HUES6 (cell line): ENCODE measurements around the gene LANCL1.

Experiments
- H3K27ac ChIP-seq: 2 replicates; pipeline ENCODE4 v1.7.0; 2013; ENCODE audit warnings: low read depth, mild to moderate bottlenecking, low read length, inconsistent platforms
- H3K27me3 ChIP-seq: 2 replicates; pipeline ENCODE4 v1.6.1; 2013; ENCODE audit warnings: low read length; ENCODE audit not compliant: control insufficient read depth, insufficient read depth
- H3K36me3 ChIP-seq: 2 replicates; pipeline ENCODE4 v1.6.1; 2013; ENCODE audit warnings: low read length; ENCODE audit not compliant: control insufficient read depth, insufficient read depth
- H3K4me1 ChIP-seq: 2 replicates; pipeline ENCODE4 v1.6.1; 2013; ENCODE audit warnings: low read length; ENCODE audit not compliant: control insufficient read depth, insufficient read depth
- H3K4me3 ChIP-seq: 2 replicates; pipeline ENCODE4 v1.5.1; 2013; ENCODE audit warnings: low read depth, low read length
- H3K9ac ChIP-seq: one replicate; pipeline ENCODE4 v1.6.1; 2013; ENCODE audit warnings: mild to moderate bottlenecking, low read length
- H3K9me3 ChIP-seq: 2 replicates; pipeline ENCODE4 v1.6.1; 2013; ENCODE audit warnings: low read depth, low read length; ENCODE audit not compliant: control insufficient read depth, insufficient read depth

LANCL1 gene

GRCh38 chr2:210389856-210390255 lies 86.7 kb downstream of the LANCL1 start:
- Histone ChIP-seq H3K36me3 (no peaks in the 10 kb centered on the region), H3K9ac (no peak overlapping the region), H3K9me3 (no peaks in the 10 kb centered on the region), H3K27me3 (no peaks in the 10 kb centered on the region), H3K27ac (no peak overlapping the region), H3K4me1 (no peaks in the 10 kb centered on the region), H3K4me3 (no peak overlapping the region)

DNA sequence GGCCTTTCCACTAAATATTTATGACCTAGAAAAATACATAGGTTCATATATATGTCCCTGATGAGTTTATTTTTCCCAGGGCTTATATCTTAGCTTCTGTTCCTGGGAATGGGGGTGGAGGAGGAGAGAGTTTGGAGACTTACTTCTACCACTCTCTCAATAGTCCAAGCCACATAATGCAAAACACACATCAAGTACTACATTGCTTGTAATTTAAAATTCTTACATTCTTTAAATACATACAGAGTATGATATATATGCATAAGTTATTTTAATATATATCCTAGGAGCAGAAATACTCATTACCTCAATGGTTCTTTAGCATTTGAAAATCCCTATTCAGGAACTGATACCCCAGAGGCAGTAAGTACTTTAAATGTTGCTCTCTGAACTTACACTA lies 88.4 kb downstream of the LANCL1 start:
- no peaks in the 10 kb centered on the region for H3K36me3 ChIP-seq
- H3K4me1 ChIP-seq = no peaks in the 10 kb centered on the region
- no peak overlapping the region for H3K27ac ChIP-seq
- H3K27me3 ChIP-seq = no peaks in the 10 kb centered on the region
- H3K9ac ChIP-seq = no peak overlapping the region
- H3K9me3 ChIP-seq = no peaks in the 10 kb centered on the region
- H3K4me3 ChIP-seq = no peak overlapping the region

DNA sequence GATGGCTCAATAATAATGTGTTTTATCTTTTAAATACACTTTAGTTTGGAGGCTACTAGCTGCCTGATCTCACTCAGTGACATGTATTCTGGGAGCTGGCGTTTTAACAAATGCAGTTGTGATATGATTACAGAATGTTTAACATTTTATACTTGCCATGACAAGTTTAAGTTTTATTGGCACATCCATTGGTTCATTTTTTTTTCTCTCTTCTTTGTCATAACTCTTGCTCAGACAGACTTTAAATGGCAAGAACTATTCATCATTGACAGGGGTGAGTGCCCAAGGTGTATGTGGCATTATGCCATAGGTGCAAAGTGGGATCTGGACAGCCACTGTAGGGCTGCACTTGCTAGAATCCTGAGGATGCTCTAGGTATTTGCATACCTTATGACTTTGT lies 89.5 kb downstream of the LANCL1 start:
- Histone ChIP-seq H3K4me1 (no peaks in the 10 kb centered on the region), H3K9ac (no peak overlapping the region), H3K36me3 (no peaks in the 10 kb centered on the region), H3K27ac (no peak overlapping the region), H3K4me3 (no peak overlapping the region), H3K27me3 (no peaks in the 10 kb centered on the region), H3K9me3 (no peaks in the 10 kb centered on the region)
